GM12878 (cell line): ENCODE measurements around the gene RAP1A. TPM values are rescaled to one million over a fixed set of nuclear protein-coding genes. Genes with fewer than 3 reads are reported as not detected.

Experiments used
- ASH2L ChIP-seq: fragments of 300-600, 200-600 bp; sonication (generic); IDR thresholded peaks from 2 replicates; pipeline ENCODE4 v1.6.1; 2017; ENCODE audit warnings: low read depth, mild to moderate bottlenecking, borderline replicate concordance
- MYC ChIP-seq: IDR thresholded peaks from 2 replicates; pipeline ENCODE4 v1.6.1; 2011; ENCODE audit warnings: mild to moderate bottlenecking, low read length, moderate library complexity, inconsistent platforms; ENCODE audit not compliant: insufficient read depth, insufficient replicate concordance, insufficient read length, severe bottlenecking
- polyA plus RNA-seq, 11 experiments: library from polyadenylated mRNA; depleted of rRNA in 4 of 11; unstranded in 6 of 11; stranded (reverse) in 5 of 11; fragments of >200 nt; fragmentation: Nextera tagmentation in 4 of 11; fragmentation: Illumina TruSeq in 1 of 11; extraction: Ambion mirVana in 4 of 11; extraction: Trizol in 1 of 11; gene quantifications; 1 replicate in 1 of 11; 2 replicates in 10 of 11; pipeline versions ENCODE4 v1.2.1 to v1.2.3, GENCODE V29; 2011 to 2016; ENCODE audit warnings: inconsistent platforms in 2 of 11, missing spikeins in 2 of 11, low read depth in 1 of 11
- total RNA-seq, 4 experiments: library from RNA; depleted of rRNA in 3 of 4; stranded (reverse); fragments of >200 nt in 3 of 4; fragmentation: Illumina TruSeq in 1 of 4; extraction: Trizol in 1 of 4; gene quantifications; 2 replicates each; pipeline versions ENCODE4 v1.2.1 to v1.2.3, GENCODE V29; 2013 to 2021
- TF ChIP-seq, protein P1 (sequence below): IDR thresholded peaks from 2 replicates; pipeline ENCODE4 v1.6.1; 2012; ENCODE audit warnings: improper control_type of control experiment, low read depth, low read length; ENCODE audit not compliant: insufficient replicate concordance
- TF ChIP-seq, protein P2 (sequence below): fragments of 450-650 bp; IDR thresholded peaks from 2 replicates; pipeline ENCODE4 v1.6.1; 2014; ENCODE audit warnings: mild to moderate bottlenecking
- TF ChIP-seq, protein P3 (sequence below): IDR thresholded peaks from 2 replicates; pipeline ENCODE4 v1.6.1; 2011; ENCODE audit warnings: low read depth, low read length, improper control_type of control experiment, borderline replicate concordance

The RAP1A gene
- total and polyA plus RNA-seq, 10 of the 15 experiments (the other 5 are each of a cell fraction or from before 2014, with no cell fraction given) = 38.4 to 213 (median 86.0) TPM

DNA sequence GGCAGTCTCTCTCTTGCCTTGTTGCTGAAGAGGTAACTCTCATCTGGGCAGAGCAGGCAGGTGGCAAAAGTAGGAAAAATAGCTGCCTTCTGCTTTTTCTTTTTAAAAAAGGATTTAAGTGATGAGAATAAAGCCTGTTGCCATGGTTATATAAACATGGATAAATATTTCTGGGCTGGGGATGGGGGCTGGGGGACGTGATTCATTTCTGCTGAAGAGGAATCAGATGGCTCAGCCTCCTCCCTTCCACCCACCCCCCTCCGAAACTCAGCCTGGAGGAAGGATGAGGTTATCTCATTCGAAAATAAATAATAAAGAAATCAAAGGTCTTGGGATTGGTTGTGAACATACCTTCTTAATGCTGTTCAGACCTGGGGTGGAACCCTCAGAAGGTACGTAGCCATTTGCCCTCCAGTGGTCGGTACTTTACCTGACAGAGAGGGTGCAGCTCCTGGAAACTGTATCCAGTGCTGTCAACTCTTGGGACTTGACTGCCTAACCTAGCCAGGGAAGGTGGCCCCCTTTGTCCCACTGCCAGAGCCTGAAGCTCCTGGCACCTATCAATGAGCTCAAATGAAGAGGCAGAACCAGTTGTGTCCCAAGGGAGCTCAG lies 123.5 kb downstream of the RAP1A start (continued):
- TF ChIP-seq, protein P1, sequence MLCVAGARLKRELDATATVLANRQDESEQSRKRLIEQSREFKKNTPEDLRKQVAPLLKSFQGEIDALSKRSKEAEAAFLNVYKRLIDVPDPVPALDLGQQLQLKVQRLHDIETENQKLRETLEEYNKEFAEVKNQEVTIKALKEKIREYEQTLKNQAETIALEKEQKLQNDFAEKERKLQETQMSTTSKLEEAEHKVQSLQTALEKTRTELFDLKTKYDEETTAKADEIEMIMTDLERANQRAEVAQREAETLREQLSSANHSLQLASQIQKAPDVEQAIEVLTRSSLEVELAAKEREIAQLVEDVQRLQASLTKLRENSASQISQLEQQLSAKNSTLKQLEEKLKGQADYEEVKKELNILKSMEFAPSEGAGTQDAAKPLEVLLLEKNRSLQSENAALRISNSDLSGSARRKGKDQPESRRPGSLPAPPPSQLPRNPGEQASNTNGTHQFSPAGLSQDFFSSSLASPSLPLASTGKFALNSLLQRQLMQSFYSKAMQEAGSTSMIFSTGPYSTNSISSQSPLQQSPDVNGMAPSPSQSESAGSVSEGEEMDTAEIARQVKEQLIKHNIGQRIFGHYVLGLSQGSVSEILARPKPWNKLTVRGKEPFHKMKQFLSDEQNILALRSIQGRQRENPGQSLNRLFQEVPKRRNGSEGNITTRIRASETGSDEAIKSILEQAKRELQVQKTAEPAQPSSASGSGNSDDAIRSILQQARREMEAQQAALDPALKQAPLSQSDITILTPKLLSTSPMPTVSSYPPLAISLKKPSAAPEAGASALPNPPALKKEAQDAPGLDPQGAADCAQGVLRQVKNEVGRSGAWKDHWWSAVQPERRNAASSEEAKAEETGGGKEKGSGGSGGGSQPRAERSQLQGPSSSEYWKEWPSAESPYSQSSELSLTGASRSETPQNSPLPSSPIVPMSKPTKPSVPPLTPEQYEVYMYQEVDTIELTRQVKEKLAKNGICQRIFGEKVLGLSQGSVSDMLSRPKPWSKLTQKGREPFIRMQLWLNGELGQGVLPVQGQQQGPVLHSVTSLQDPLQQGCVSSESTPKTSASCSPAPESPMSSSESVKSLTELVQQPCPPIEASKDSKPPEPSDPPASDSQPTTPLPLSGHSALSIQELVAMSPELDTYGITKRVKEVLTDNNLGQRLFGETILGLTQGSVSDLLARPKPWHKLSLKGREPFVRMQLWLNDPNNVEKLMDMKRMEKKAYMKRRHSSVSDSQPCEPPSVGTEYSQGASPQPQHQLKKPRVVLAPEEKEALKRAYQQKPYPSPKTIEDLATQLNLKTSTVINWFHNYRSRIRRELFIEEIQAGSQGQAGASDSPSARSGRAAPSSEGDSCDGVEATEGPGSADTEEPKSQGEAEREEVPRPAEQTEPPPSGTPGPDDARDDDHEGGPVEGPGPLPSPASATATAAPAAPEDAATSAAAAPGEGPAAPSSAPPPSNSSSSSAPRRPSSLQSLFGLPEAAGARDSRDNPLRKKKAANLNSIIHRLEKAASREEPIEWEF = no peak
- TF ChIP-seq, protein P2, sequence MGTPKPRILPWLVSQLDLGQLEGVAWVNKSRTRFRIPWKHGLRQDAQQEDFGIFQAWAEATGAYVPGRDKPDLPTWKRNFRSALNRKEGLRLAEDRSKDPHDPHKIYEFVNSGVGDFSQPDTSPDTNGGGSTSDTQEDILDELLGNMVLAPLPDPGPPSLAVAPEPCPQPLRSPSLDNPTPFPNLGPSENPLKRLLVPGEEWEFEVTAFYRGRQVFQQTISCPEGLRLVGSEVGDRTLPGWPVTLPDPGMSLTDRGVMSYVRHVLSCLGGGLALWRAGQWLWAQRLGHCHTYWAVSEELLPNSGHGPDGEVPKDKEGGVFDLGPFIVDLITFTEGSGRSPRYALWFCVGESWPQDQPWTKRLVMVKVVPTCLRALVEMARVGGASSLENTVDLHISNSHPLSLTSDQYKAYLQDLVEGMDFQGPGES = no peak
- TF ChIP-seq, protein P3, sequence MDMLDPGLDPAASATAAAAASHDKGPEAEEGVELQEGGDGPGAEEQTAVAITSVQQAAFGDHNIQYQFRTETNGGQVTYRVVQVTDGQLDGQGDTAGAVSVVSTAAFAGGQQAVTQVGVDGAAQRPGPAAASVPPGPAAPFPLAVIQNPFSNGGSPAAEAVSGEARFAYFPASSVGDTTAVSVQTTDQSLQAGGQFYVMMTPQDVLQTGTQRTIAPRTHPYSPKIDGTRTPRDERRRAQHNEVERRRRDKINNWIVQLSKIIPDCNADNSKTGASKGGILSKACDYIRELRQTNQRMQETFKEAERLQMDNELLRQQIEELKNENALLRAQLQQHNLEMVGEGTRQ = no peak
- TF ChIP-seq MYC (no peak), ASH2L (no peak)
